Tibial nerve (tissue), 4 donors: ENCODE data around the gene ABHD16B. TPM values are rescaled to one million over a fixed set of nuclear protein-coding genes. Genes with fewer than 3 reads are reported as not detected.

Experiments
- DNase-seq, 2 donors: peaks; one replicate each; pipeline ENCODE4 v3.0.0-alpha.2; 2019; ENCODE audit warnings: low spot score in 2 of 2
- H3K27ac ChIP-seq, 4 donors: fragments of 200-600 bp; sonication (generic) in 3 of 4; one replicate each; pipeline ENCODE4 v1.5.1; 2017 to 2019; ENCODE audit warnings: mild to moderate bottlenecking in 1 of 4
- H3K27me3 ChIP-seq, 2 donors: fragments of 200-600 bp; sonication (generic) in 1 of 2; one replicate each; pipeline versions ENCODE4 v1.5.1 to v1.6.0; 2017 to 2019
- H3K36me3 ChIP-seq, 3 donors: fragments of 200-600 bp; sonication (generic); one replicate each; pipeline ENCODE4 v1.5.1; 2018 to 2019
- H3K4me1 ChIP-seq, 4 donors: fragments of 200-600 bp; sonication (generic) in 3 of 4; one replicate each; pipeline ENCODE4 v1.5.1; 2017 to 2019
- H3K4me3 ChIP-seq, 4 donors: fragments of 200-600 bp; sonication (generic) in 3 of 4; one replicate each; pipeline ENCODE4 v1.5.1; 2017 to 2019; ENCODE audit warnings: mild to moderate bottlenecking in 1 of 4, moderate library complexity in 1 of 4
- H3K9me3 ChIP-seq, 4 donors: fragments of 200-600 bp; sonication (generic) in 3 of 4; one replicate each; pipeline ENCODE4 v1.5.1; 2017 to 2019
- EP300 ChIP-seq, 2 donors: sonication (generic); formaldehyde crosslinking; IDR thresholded peaks; one replicate each; pipeline ENCODE4 v1.6.1; 2017; ENCODE audit warnings: antibody characterized with exemption in 2 of 2, mild to moderate bottlenecking in 1 of 2
- POLR2A ChIP-seq, 2 donors: fragments of 450-650 bp; IDR thresholded peaks; one replicate each; pipeline ENCODE4 v1.6.1; 2017; ENCODE audit warnings: antibody characterized with exemption in 2 of 2, mild to moderate bottlenecking in 2 of 2, moderate library complexity in 2 of 2
- WGBS, 2 donors: methylation state at CpG; one replicate each; pipeline ENCODE4 v1.1.5; 2018; 5-methylcytosine and 5-hydroxymethylcytosine counted together
- total RNA-seq, 4 donors: library from RNA; depleted of rRNA; stranded (reverse); fragments of >200 nt; gene quantifications; one replicate each; pipeline ENCODE4 v1.1.0, GENCODE V29; 2016
- TF ChIP-seq, protein P1 (sequence below), 5 experiments: fragments of 200-600 bp in 3 of 5; fragments of 450-650 bp in 2 of 5; sonication (generic) in 3 of 5; IDR thresholded peaks; one replicate each; pipeline ENCODE4 v1.5.1; 2016 to 2019; ENCODE audit warnings: antibody characterized with exemption in 5 of 5, mild to moderate bottlenecking in 3 of 5, moderate library complexity in 2 of 5

ABHD16B gene
- total RNA-seq, 4 donors from 2014 or later, result not detected

DNA sequence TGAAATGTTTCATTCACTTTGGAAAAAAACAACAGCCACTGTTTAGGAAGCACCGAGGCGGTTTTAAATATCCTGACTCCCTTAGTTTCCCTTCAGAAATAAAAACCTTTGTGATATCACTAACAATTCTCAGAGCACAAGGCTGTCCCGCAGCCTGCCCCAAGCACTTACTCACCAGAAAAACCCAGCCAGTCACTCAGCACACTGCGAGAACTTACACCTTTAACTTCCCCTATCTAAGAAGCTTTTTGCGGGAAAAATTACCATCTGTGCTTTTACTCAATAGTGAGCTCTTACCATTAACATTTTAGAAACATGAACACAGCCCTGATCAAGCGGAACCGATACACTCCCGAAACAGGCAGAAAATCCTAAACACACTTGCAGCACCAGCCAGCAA lies 39.5 kb upstream of the ABHD16B start:
- TF ChIP-seq EP300 (IDR thresholded peaks at IDR 0.05) (no peak), POLR2A (IDR thresholded peaks at IDR 0.05) (no peak)
- TF ChIP-seq, protein P1, sequence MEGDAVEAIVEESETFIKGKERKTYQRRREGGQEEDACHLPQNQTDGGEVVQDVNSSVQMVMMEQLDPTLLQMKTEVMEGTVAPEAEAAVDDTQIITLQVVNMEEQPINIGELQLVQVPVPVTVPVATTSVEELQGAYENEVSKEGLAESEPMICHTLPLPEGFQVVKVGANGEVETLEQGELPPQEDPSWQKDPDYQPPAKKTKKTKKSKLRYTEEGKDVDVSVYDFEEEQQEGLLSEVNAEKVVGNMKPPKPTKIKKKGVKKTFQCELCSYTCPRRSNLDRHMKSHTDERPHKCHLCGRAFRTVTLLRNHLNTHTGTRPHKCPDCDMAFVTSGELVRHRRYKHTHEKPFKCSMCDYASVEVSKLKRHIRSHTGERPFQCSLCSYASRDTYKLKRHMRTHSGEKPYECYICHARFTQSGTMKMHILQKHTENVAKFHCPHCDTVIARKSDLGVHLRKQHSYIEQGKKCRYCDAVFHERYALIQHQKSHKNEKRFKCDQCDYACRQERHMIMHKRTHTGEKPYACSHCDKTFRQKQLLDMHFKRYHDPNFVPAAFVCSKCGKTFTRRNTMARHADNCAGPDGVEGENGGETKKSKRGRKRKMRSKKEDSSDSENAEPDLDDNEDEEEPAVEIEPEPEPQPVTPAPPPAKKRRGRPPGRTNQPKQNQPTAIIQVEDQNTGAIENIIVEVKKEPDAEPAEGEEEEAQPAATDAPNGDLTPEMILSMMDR (IDR thresholded peaks at IDR 0.05), result no peak
- Histone ChIP-seq H3K4me3 (no peak overlapping the region), H3K4me1 (peaks cover 0 to 21% (median 0%) of the 10 kb centered on the region in 4 donors), H3K27me3 (peaks cover 0 to 2% of the 10 kb centered on the region in 2 donors), H3K9me3 (no peaks in the 10 kb centered on the region), H3K36me3 (peaks cover 0 to 3% (median 0%) of the 10 kb centered on the region in 3 donors), H3K27ac (no peak overlapping the region)
- 87 to 93% methylated on average over 8 of the region's 8 CpGs for WGBS, 2 donors
- DNase-seq, result no peak

DNA sequence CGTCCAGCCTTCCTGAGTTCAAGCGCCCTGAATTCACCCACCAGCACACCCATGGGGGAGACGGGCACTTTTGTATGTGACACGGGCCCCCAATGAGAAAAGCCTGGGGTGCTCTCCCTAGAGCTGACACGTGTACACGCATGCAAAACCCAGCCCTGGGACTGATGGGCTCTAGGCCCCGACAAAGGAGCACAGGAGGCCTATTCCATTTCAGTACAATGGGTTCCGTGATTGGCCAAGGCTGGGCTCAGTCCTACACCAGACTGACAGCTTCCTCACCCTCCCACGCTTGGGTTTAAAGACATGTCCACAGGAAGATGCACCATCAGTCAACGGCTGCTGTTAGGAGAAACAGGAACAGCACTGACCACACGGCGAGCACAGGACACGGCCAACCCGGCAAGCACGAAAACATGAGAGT lies 39.0 kb upstream of the ABHD16B start:
- H3K9me3 ChIP-seq, result no peaks in the 10 kb centered on the region
- no peak overlapping the region for H3K4me3 ChIP-seq
- 76 to 78% methylated on average over 14 to 15 of the region's 15 CpGs for WGBS, 2 donors
- peaks cover 0 to 3% (median 0%) of the 10 kb centered on the region in 3 donors for H3K36me3 ChIP-seq
- H3K4me1 ChIP-seq, result peaks cover 0 to 23% (median 0%) of the 10 kb centered on the region in 4 donors
- no peak for DNase-seq
- no peak overlapping the region for H3K27ac ChIP-seq
- TF ChIP-seq EP300 (IDR thresholded peaks at IDR 0.05) (no peak), POLR2A (IDR thresholded peaks at IDR 0.05) (no peak)
- TF ChIP-seq, protein P1 (IDR thresholded peaks at IDR 0.05), result no peak
- H3K27me3 ChIP-seq, result peaks cover 0 to 5% of the 10 kb centered on the region in 2 donors

GRCh38 chr20:63823691-63824311 lies 37.5 kb upstream of the ABHD16B start:
- no peaks in the 10 kb centered on the region for H3K9me3 ChIP-seq
- H3K27me3 ChIP-seq, result peaks cover 0 to 5% of the 10 kb centered on the region in 2 donors
- 57 to 58% methylated on average over 12 of the region's 12 CpGs for WGBS, 2 donors
- H3K4me1 ChIP-seq, result peaks cover 0 to 33% (median 6%) of the 10 kb centered on the region in 4 donors
- no peak for DNase-seq
- TF ChIP-seq EP300 (IDR thresholded peaks at IDR 0.05) (no peak), POLR2A (IDR thresholded peaks at IDR 0.05) (no peak)
- TF ChIP-seq, protein P1 (IDR thresholded peaks at IDR 0.05), result no peak
- H3K27ac ChIP-seq, result no peak overlapping the region
- no peak overlapping the region for H3K4me3 ChIP-seq
- H3K36me3 ChIP-seq, result peaks cover 0 to 3% (median 0%) of the 10 kb centered on the region in 3 donors

GRCh38 chr20:63825331-63826118 lies 35.8 kb upstream of the ABHD16B start:
- H3K4me3 ChIP-seq, result no peak overlapping the region
- DNase-seq, result no peak
- WGBS, 2 donors, result 83 to 88% methylated on average over 25 of the region's 25 CpGs
- peaks cover 0 to 35% (median 12%) of the 10 kb centered on the region in 4 donors for H3K4me1 ChIP-seq
- peaks cover 0 to 5% of the 10 kb centered on the region in 2 donors for H3K27me3 ChIP-seq
- H3K27ac ChIP-seq, result no peak overlapping the region
- H3K36me3 ChIP-seq, result peaks cover 0 to 3% (median 0%) of the 10 kb centered on the region in 3 donors
- H3K9me3 ChIP-seq, result no peaks in the 10 kb centered on the region
- TF ChIP-seq POLR2A (IDR thresholded peaks at IDR 0.05), result no peak
- TF ChIP-seq, protein P1 (IDR thresholded peaks at IDR 0.05), result no peak
- TF ChIP-seq EP300 (IDR thresholded peaks at IDR 0.05), result no peak

DNA sequence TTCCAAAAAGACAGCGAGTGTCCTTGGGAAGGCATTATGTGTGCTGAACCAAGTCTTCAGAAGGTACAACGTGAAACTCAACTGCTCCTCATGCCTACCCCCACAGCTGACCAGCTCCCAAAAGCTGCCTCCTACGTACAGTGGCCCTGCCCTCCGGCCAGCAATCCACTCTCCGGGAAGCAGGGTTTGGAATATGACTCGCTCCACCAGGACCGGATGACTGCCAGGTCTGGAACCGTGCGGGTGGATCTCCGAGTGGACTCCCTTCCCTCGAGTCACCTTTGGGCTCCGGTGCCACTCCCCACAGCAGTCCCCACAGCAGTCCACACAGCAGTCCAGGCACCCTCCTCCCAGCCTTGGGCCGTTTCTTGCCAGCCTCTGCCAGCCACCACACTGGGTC lies 34.5 kb upstream of the ABHD16B start:
- Histone ChIP-seq H3K27ac (no peak overlapping the region), H3K27me3 (peaks cover 0 to 5% of the 10 kb centered on the region in 2 donors), H3K4me3 (no peak overlapping the region), H3K4me1 (peaks cover 0 to 38% (median 12%) of the 10 kb centered on the region in 4 donors), H3K9me3 (no peaks in the 10 kb centered on the region), H3K36me3 (peaks cover 0 to 3% (median 0%) of the 10 kb centered on the region in 3 donors)
- DNase-seq, result no peak
- TF ChIP-seq, protein P1 (IDR thresholded peaks at IDR 0.05), result no peak
- TF ChIP-seq POLR2A (IDR thresholded peaks at IDR 0.05), result no peak
- TF ChIP-seq EP300 (IDR thresholded peaks at IDR 0.05), result no peak
- 80 to 81% methylated on average over 13 of the region's 13 CpGs for WGBS, 2 donors
